UCSD-AML1 (cell line): ENCODE data around the gene IPO11.
"Not testable (repeated sequence)": the region's sequence is repeated elsewhere in the genome, so short reads cannot be mapped to it uniquely, and the experiment has no call there.

Experiments
- DNase-seq: peaks from one replicate; lab custom pipeline; 2025; ENCODE audit not compliant: unreplicated experiment; lab: John Stamatoyannopoulos, UW

Gene IPO11

GRCh38 chr5:62565740-62566139 lies 153.2 kb downstream of the IPO11 start:
- DNase-seq: not testable (repeated sequence)

- no peak for DNase-seq
Observed at GRCh38 chr5:62568143-62568542, 155.6 kb downstream of the IPO11 start.

- no peak for DNase-seq
Observed at GRCh38 chr5:62568800-62569432, 156.4 kb downstream of the IPO11 start.

GRCh38 chr5:62569470-62569869 lies 156.9 kb downstream of the IPO11 start:
- no peak for DNase-seq

- no peak for DNase-seq
Observed at GRCh38 chr5:62572918-62573514, 160.5 kb downstream of the IPO11 start.

GRCh38 chr5:62574599-62574998 lies 162.0 kb downstream of the IPO11 start:
- no peak for DNase-seq

- no peak for DNase-seq
Observed at GRCh38 chr5:62575066-62575465, 162.5 kb downstream of the IPO11 start.

- no peak for DNase-seq
Observed at GRCh38 chr5:62575489-62575888, 162.9 kb downstream of the IPO11 start.

- DNase-seq: no peak
Observed at GRCh38 chr5:62576570-62577170, 164.1 kb downstream of the IPO11 start.

GRCh38 chr5:62577488-62577887 lies 164.9 kb downstream of the IPO11 start:
- DNase-seq: no peak

GRCh38 chr5:62578540-62578939 lies 166.0 kb downstream of the IPO11 start, which contains the start of gene LRRC70:
Gene LRRC70, plus strand, starts transcription at chr5:62578819. Its CDS starts 620 bp downstream, at chr5:62579439.
- no peak for DNase-seq

- DNase-seq: no peak
Observed at GRCh38 chr5:62579761-62580160, 167.2 kb downstream of the IPO11 start.

GRCh38 chr5:62581836-62582597 lies 169.5 kb downstream of the IPO11 start:
- no peak for DNase-seq

- no peak for DNase-seq
Observed at GRCh38 chr5:62584391-62584790, 171.8 kb downstream of the IPO11 start.

- no peak for DNase-seq
Observed at GRCh38 chr5:62585306-62585705, 172.7 kb downstream of the IPO11 start.

GRCh38 chr5:62585751-62586150 lies 173.2 kb downstream of the IPO11 start:
- no peak for DNase-seq

GRCh38 chr5:62587737-62588136 lies 175.2 kb downstream of the IPO11 start:
- DNase-seq: no peak

GRCh38 chr5:62588668-62589067 lies 176.1 kb downstream of the IPO11 start:
- no peak for DNase-seq

GRCh38 chr5:62589504-62589903 lies 176.9 kb downstream of the IPO11 start:
- no peak for DNase-seq

GRCh38 chr5:62590387-62590786 lies 177.8 kb downstream of the IPO11 start:
- no peak for DNase-seq

GRCh38 chr5:62592558-62592957 lies 180.0 kb downstream of the IPO11 start:
- no peak for DNase-seq

- DNase-seq: no peak
Observed at GRCh38 chr5:62593331-62593730, 180.8 kb downstream of the IPO11 start.
